ENCODE data around the gene TSPAN8. TPM values are rescaled to one million over a fixed set of nuclear protein-coding genes. Genes with fewer than 3 reads are reported as not detected.

TSPAN8 gene
- total RNA-seq, 4 donors from 2014 or later, result 21.0 to 117 (median 58.6) TPM

- no peak for TF ChIP-seq POLR2A (IDR thresholded peaks at IDR 0.05)
- no peak for TF ChIP-seq CTCF (IDR thresholded peaks at IDR 0.05 in 4 of 5, conservative IDR thresholded peaks at IDR 0.05 in 1 of 5)
- intact Hi-C loops (cut with DNase I; ENCODE audit: low total_unique reads) (no loop called here), in situ Hi-C loops (cut with MboI; ENCODE audit: low sequenced_read_pairs in 4 of 4) (no loop called here)
- H3K4me3 ChIP-seq, result no peak overlapping the region
- H3K27ac ChIP-seq, result no peak overlapping the region
- H3K9me3 ChIP-seq, result no peaks in the 10 kb centered on the region
- DNase-seq (no peak), ATAC-seq (no peak)
- H3K36me3 ChIP-seq, result no peaks in the 10 kb centered on the region
- H3K27me3 ChIP-seq, result no peaks in the 10 kb centered on the region
- no peaks in the 10 kb centered on the region for H3K4me1 ChIP-seq
These were observed 33.0 kb upstream of the TSPAN8 start for GRCh38 chr12:71190822-71191221.

GRCh38 chr12:71187379-71187778, 29.6 kb upstream of the TSPAN8 start:
- intact Hi-C loops (cut with DNase I; ENCODE audit: low total_unique reads), result no loop called here

GRCh38 chr12:71186571-71187288, 28.9 kb upstream of the TSPAN8 start:
- Histone ChIP-seq H3K4me1 (no peaks in the 10 kb centered on the region), H3K9me3 (no peaks in the 10 kb centered on the region), H3K27me3 (no peaks in the 10 kb centered on the region), H3K27ac (no peak overlapping the region), H3K4me3 (no peak overlapping the region), H3K36me3 (no peaks in the 10 kb centered on the region)
- DNase-seq (no peak), ATAC-seq (no peak)
- in situ Hi-C loops (cut with MboI; ENCODE audit: low sequenced_read_pairs in 4 of 4) (no loop called here), intact Hi-C loops (cut with DNase I; ENCODE audit: low total_unique reads) (no loop called here)
- TF ChIP-seq POLR2A (IDR thresholded peaks at IDR 0.05), result no peak
- no peak for TF ChIP-seq CTCF (IDR thresholded peaks at IDR 0.05 in 4 of 5, conservative IDR thresholded peaks at IDR 0.05 in 1 of 5)

More at GRCh38 chr12:71187379-71187778, 29.6 kb upstream of the TSPAN8 start:
- no peaks in the 10 kb centered on the region for H3K9me3 ChIP-seq
- ATAC-seq (no peak), DNase-seq (no peak)
- TF ChIP-seq POLR2A (IDR thresholded peaks at IDR 0.05) (no peak), CTCF (IDR thresholded peaks at IDR 0.05 in 4 of 5, conservative IDR thresholded peaks at IDR 0.05 in 1 of 5) (no peak)
- no peaks in the 10 kb centered on the region for H3K27me3 ChIP-seq
- in situ Hi-C loops (cut with MboI; ENCODE audit: low sequenced_read_pairs in 4 of 4), result no loop called here
- no peak overlapping the region for H3K4me3 ChIP-seq
- no peaks in the 10 kb centered on the region for H3K36me3 ChIP-seq
- H3K4me1 ChIP-seq, result no peaks in the 10 kb centered on the region
- H3K27ac ChIP-seq, result no peak overlapping the region

- H3K27me3 ChIP-seq, result no peaks in the 10 kb centered on the region
- H3K4me1 ChIP-seq, result no peaks in the 10 kb centered on the region
- H3K36me3 ChIP-seq, result no peaks in the 10 kb centered on the region
- intact Hi-C loops (cut with DNase I; ENCODE audit: low total_unique reads), result no loop called here
- H3K27ac ChIP-seq, result no peak overlapping the region
- TF ChIP-seq CTCF (IDR thresholded peaks at IDR 0.05 in 4 of 5, conservative IDR thresholded peaks at IDR 0.05 in 1 of 5) (no peak), POLR2A (IDR thresholded peaks at IDR 0.05) (no peak)
- in situ Hi-C loops (cut with MboI; ENCODE audit: low sequenced_read_pairs in 4 of 4), result no loop called here
- H3K9me3 ChIP-seq, result no peaks in the 10 kb centered on the region
- no peak for ATAC-seq
- DNase-seq, result no peak
- H3K4me3 ChIP-seq, result no peak overlapping the region
These were observed 26.0 kb upstream of the TSPAN8 start for GRCh38 chr12:71183846-71184245.

- in situ Hi-C loops (cut with MboI; ENCODE audit: low sequenced_read_pairs in 4 of 4), result no loop called here
These were observed 25.2 kb upstream of the TSPAN8 start for GRCh38 chr12:71183018-71183417.

More at GRCh38 chr12:71183018-71183417, 25.2 kb upstream of the TSPAN8 start:
- Histone ChIP-seq H3K27ac (no peak overlapping the region), H3K27me3 (no peaks in the 10 kb centered on the region), H3K4me1 (no peaks in the 10 kb centered on the region), H3K36me3 (no peaks in the 10 kb centered on the region), H3K4me3 (no peak overlapping the region), H3K9me3 (no peaks in the 10 kb centered on the region)
- intact Hi-C loops (cut with DNase I; ENCODE audit: low total_unique reads), result no loop called here
- DNase-seq (no peak), ATAC-seq (no peak)
- TF ChIP-seq CTCF (IDR thresholded peaks at IDR 0.05 in 4 of 5, conservative IDR thresholded peaks at IDR 0.05 in 1 of 5), result no peak
- TF ChIP-seq POLR2A (IDR thresholded peaks at IDR 0.05), result no peak
